Measurements from ENCODE around the gene REEP1. TPM values are rescaled to one million over a fixed set of nuclear protein-coding genes. Genes with fewer than 3 reads are reported as not detected.

The REEP1 gene
- total RNA-seq, 1 experiment from 2014 or later, result 0.31 TPM

GRCh38 chr2:86366651-86367498 is 29.4 kb upstream of the REEP1 start:
- H3K27me3 ChIP-seq (ENCODE audit: insufficient read depth, low read depth), result no peaks in the 10 kb centered on the region
- H2AFZ ChIP-seq, result no peak overlapping the region
- no peak overlapping the region for H3K27ac ChIP-seq
- H4K20me1 ChIP-seq (ENCODE audit: insufficient read depth), result no peaks in the 10 kb centered on the region
- H3K4me3 ChIP-seq, result no peak overlapping the region
- no peak for DNase-seq
- no peak for TF ChIP-seq EZH2 (IDR thresholded peaks at IDR 0.05; ENCODE audit: low read depth)
- TF ChIP-seq, protein P1, sequence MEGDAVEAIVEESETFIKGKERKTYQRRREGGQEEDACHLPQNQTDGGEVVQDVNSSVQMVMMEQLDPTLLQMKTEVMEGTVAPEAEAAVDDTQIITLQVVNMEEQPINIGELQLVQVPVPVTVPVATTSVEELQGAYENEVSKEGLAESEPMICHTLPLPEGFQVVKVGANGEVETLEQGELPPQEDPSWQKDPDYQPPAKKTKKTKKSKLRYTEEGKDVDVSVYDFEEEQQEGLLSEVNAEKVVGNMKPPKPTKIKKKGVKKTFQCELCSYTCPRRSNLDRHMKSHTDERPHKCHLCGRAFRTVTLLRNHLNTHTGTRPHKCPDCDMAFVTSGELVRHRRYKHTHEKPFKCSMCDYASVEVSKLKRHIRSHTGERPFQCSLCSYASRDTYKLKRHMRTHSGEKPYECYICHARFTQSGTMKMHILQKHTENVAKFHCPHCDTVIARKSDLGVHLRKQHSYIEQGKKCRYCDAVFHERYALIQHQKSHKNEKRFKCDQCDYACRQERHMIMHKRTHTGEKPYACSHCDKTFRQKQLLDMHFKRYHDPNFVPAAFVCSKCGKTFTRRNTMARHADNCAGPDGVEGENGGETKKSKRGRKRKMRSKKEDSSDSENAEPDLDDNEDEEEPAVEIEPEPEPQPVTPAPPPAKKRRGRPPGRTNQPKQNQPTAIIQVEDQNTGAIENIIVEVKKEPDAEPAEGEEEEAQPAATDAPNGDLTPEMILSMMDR (conservative IDR thresholded peaks at IDR 0.05), result no peak
- H3K9me2 ChIP-seq (ENCODE audit: insufficient read depth), result no peaks in the 10 kb centered on the region
- H3K9me3 ChIP-seq (ENCODE audit: insufficient read depth, low read depth), result no peaks in the 10 kb centered on the region
- no peak overlapping the region for H3K4me2 ChIP-seq
- peaks cover 4% of the 10 kb centered on the region for H3K4me1 ChIP-seq (replicated peaks; ENCODE audit: insufficient read depth)
- H3F3A ChIP-seq (ENCODE audit: insufficient read depth, low read depth), result no peaks in the 10 kb centered on the region
- no TSS peak for BruUV-seq (replicated peaks)
- CTCF ChIA-PET, result interaction anchor here (0.6 kb wide), 1 partner anchor 114 kb away, joined by 5 read pairs; no protein-coding TSS in a partner anchor
- intact Hi-C loops (cut with micrococcal nuclease; ENCODE audit: unreplicated experiment), result loop anchor here (5.0 kb wide), 1 partner anchor 75 kb away; the partner anchor contains the start of gene KDM3A
- no peaks in the 10 kb centered on the region for H3K79me2 ChIP-seq (ENCODE audit: low read depth)
- no peaks in the 10 kb centered on the region for H3K36me3 ChIP-seq (ENCODE audit: low read depth)
- POLR2A ChIA-PET (ENCODE audit: unreplicated experiment), result no interaction called here

GRCh38 chr2:86364894-86365293 is 27.5 kb upstream of the REEP1 start:
- H3K9me2 ChIP-seq (ENCODE audit: insufficient read depth), result no peaks in the 10 kb centered on the region
- no TSS peak for BruUV-seq (replicated peaks)
- ChIA-PET CTCF (no interaction called here), POLR2A (ENCODE audit: unreplicated experiment) (no interaction called here)
- H3K27me3 ChIP-seq (ENCODE audit: insufficient read depth, low read depth), result no peaks in the 10 kb centered on the region
- no peak overlapping the region for H3K4me2 ChIP-seq
- no peak for DNase-seq
- no peaks in the 10 kb centered on the region for H4K20me1 ChIP-seq (ENCODE audit: insufficient read depth)
- TF ChIP-seq, protein P1 (conservative IDR thresholded peaks at IDR 0.05), result no peak
- TF ChIP-seq EZH2 (IDR thresholded peaks at IDR 0.05; ENCODE audit: low read depth), result no peak
- intact Hi-C loops (cut with micrococcal nuclease; ENCODE audit: unreplicated experiment), result loop anchor here (5.0 kb wide), 1 partner anchor 77 kb away; the partner anchor contains the start of gene KDM3A
- no peaks in the 10 kb centered on the region for H3F3A ChIP-seq (ENCODE audit: insufficient read depth, low read depth)
- no peak overlapping the region for H3K4me3 ChIP-seq
- peaks cover 4% of the 10 kb centered on the region for H3K4me1 ChIP-seq (replicated peaks; ENCODE audit: insufficient read depth)
- H3K79me2 ChIP-seq (ENCODE audit: low read depth), result no peaks in the 10 kb centered on the region
- no peaks in the 10 kb centered on the region for H3K9me3 ChIP-seq (ENCODE audit: insufficient read depth, low read depth)
- no peaks in the 10 kb centered on the region for H3K36me3 ChIP-seq (ENCODE audit: low read depth)
- H3K27ac ChIP-seq, result no peak overlapping the region
- H2AFZ ChIP-seq, result no peak overlapping the region

DNA sequence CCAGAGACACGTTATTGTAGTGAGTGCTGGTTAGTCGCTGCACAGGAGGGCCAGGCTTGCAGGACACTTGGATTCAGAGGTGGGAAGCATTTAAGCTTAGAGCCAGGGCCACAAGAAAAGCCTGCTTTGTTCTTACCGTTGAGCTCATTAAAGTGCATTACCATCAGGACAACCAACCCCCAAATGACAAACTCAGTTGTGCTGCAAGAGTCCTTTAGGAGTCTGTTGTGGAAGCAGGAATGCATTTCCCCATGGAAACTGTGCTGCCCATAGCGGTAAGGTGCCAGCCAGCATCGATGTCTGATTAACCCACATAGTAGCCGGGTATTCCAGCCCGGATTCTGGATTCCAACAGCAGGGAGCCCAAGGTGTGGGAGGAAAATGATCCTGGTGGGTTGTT is 23.4 kb upstream of the REEP1 start:
- no peak overlapping the region for H3K27ac ChIP-seq
- CTCF ChIA-PET, result no interaction called here

More for the DNA sequence above, 23.4 kb upstream of the REEP1 start:
- no peaks in the 10 kb centered on the region for H3K36me3 ChIP-seq (ENCODE audit: low read depth)
- no peak overlapping the region for H3K4me3 ChIP-seq
- H3K79me2 ChIP-seq (ENCODE audit: low read depth), result no peaks in the 10 kb centered on the region
- H2AFZ ChIP-seq, result no peak overlapping the region
- no peaks in the 10 kb centered on the region for H3K27me3 ChIP-seq (ENCODE audit: insufficient read depth, low read depth)
- H3K9me2 ChIP-seq (ENCODE audit: insufficient read depth), result no peaks in the 10 kb centered on the region
- H3K4me1 ChIP-seq (replicated peaks; ENCODE audit: insufficient read depth), result no peaks in the 10 kb centered on the region
- POLR2A ChIA-PET (ENCODE audit: unreplicated experiment), result no interaction called here
- BruUV-seq (replicated peaks), result no TSS peak
- intact Hi-C loops (cut with micrococcal nuclease; ENCODE audit: unreplicated experiment), result no loop called here
- DNase-seq, result no peak
- H3F3A ChIP-seq (ENCODE audit: insufficient read depth, low read depth), result no peaks in the 10 kb centered on the region
- no peak for TF ChIP-seq EZH2 (IDR thresholded peaks at IDR 0.05; ENCODE audit: low read depth)
- TF ChIP-seq, protein P1 (conservative IDR thresholded peaks at IDR 0.05), result no peak
- no peaks in the 10 kb centered on the region for H3K9me3 ChIP-seq (ENCODE audit: insufficient read depth, low read depth)
- H3K4me2 ChIP-seq, result no peak overlapping the region
- H4K20me1 ChIP-seq (ENCODE audit: insufficient read depth), result no peaks in the 10 kb centered on the region

Data from PC-9 (cell line).